Thoracic aorta (tissue), 2 donors: ENCODE data around the gene ARHGEF26. TPM values are rescaled to one million over a fixed set of nuclear protein-coding genes. Genes with fewer than 3 reads are reported as not detected.

ENCODE experiments used
- ATAC-seq: fragments of 150-250 bp; one replicate; pipeline ENCODE4 v1.8.0; 2017; ENCODE audit warnings: low read depth; ENCODE audit not compliant: insufficient number of reproducible peaks, low FRiP score
- DNase-seq: peaks from one replicate; pipeline ENCODE4 v3.0.0-alpha.2; 2020; ENCODE audit warnings: low spot score
- H3K27ac ChIP-seq, 2 donors: fragments of 200-600 bp; sonication (generic); 1 replicate in 1 of 2; 2 replicates in 1 of 2; pipeline ENCODE4 v1.5.1; 2016; ENCODE audit warnings: mild to moderate bottlenecking in 2 of 2, moderate library complexity in 2 of 2
- H3K27me3 ChIP-seq: fragments of 200-600 bp; sonication (generic); replicated peaks from 2 replicates; pipeline ENCODE4 v1.6.0; 2016; ENCODE audit warnings: mild to moderate bottlenecking; ENCODE audit not compliant: insufficient read depth
- H3K36me3 ChIP-seq: fragments of 200-600 bp; sonication (generic); one replicate; pipeline ENCODE4 v1.5.1; 2016
- H3K4me1 ChIP-seq, 2 donors: fragments of 200-600 bp; sonication (generic); 1 replicate in 1 of 2; 2 replicates in 1 of 2; pipeline versions ENCODE4 v1.5.1 to v1.6.0; 2016; ENCODE audit warnings: low read depth in 2 of 2, mild to moderate bottlenecking in 1 of 2; ENCODE audit not compliant: control insufficient read depth in 1 of 2
- H3K4me3 ChIP-seq: fragments of 200-600 bp; sonication (generic); 2 replicates; pipeline ENCODE4 v1.5.1; 2016; ENCODE audit warnings: mild to moderate bottlenecking
- H3K9me3 ChIP-seq: fragments of 200-600 bp; sonication (generic); 2 replicates; pipeline ENCODE4 v1.5.1; 2016
- CTCF ChIP-seq: fragments of 200-600 bp; sonication (generic); IDR thresholded peaks from one replicate; pipeline ENCODE4 v1.5.1; 2019; ENCODE audit warnings: antibody characterized with exemption
- total RNA-seq, 2 donors: library from RNA; depleted of rRNA; stranded (reverse); fragments of >200 nt; gene quantifications; one replicate each; pipeline versions ENCODE4 v1.1.0 to v1.2.3, GENCODE V29; 2016

The ARHGEF26 gene
- total RNA-seq, 2 donors from 2014 or later = 88.0 to 96.4 TPM

- Histone ChIP-seq H3K4me3 (no peak overlapping the region), H3K27me3 (no peaks in the 10 kb centered on the region), H3K4me1 (no peaks in the 10 kb centered on the region), H3K36me3 (peaks cover 24% of the 10 kb centered on the region), H3K9me3 (no peaks in the 10 kb centered on the region), H3K27ac (no peak overlapping the region)
- no peak for ATAC-seq
- TF ChIP-seq CTCF = no peak
- DNase-seq = no peak
Measured at GRCh38 chr3:154290187-154290586, 169.0 kb downstream of the ARHGEF26 start.

GRCh38 chr3:154294016-154294415 is 172.8 kb downstream of the ARHGEF26 start:
- H3K4me3 ChIP-seq = no peak overlapping the region
- H3K27ac ChIP-seq = no peak overlapping the region
- peaks cover 21% of the 10 kb centered on the region for H3K36me3 ChIP-seq
- H3K9me3 ChIP-seq = no peaks in the 10 kb centered on the region
- no peak for TF ChIP-seq CTCF
- DNase-seq = no peak
- H3K27me3 ChIP-seq = no peaks in the 10 kb centered on the region
- no peaks in the 10 kb centered on the region for H3K4me1 ChIP-seq
- no peak for ATAC-seq

- DNase-seq = no peak
- H3K36me3 ChIP-seq = peaks cover 38% of the 10 kb centered on the region
- no peak overlapping the region for H3K27ac ChIP-seq
- H3K4me3 ChIP-seq = no peak overlapping the region
- no peaks in the 10 kb centered on the region for H3K27me3 ChIP-seq
- no peak for TF ChIP-seq CTCF
- H3K4me1 ChIP-seq = no peaks in the 10 kb centered on the region
- ATAC-seq = no peak
- no peaks in the 10 kb centered on the region for H3K9me3 ChIP-seq
Measured at GRCh38 chr3:154301561-154301960, 180.4 kb downstream of the ARHGEF26 start.

GRCh38 chr3:154304116-154304786 is 183.1 kb downstream of the ARHGEF26 start:
- H3K9me3 ChIP-seq = no peaks in the 10 kb centered on the region
- TF ChIP-seq CTCF = no peak
- no peak overlapping the region for H3K4me3 ChIP-seq
- H3K36me3 ChIP-seq = peaks cover 42% of the 10 kb centered on the region
- ATAC-seq (no peak), DNase-seq (no peak)
- H3K27me3 ChIP-seq = no peaks in the 10 kb centered on the region
- H3K27ac ChIP-seq = no peak overlapping the region
- no peaks in the 10 kb centered on the region for H3K4me1 ChIP-seq

GRCh38 chr3:154304936-154305335 is 183.7 kb downstream of the ARHGEF26 start:
- Histone ChIP-seq H3K36me3 (peaks cover 40% of the 10 kb centered on the region), H3K27me3 (no peaks in the 10 kb centered on the region), H3K9me3 (no peaks in the 10 kb centered on the region), H3K4me3 (no peak overlapping the region), H3K27ac (no peak overlapping the region), H3K4me1 (no peaks in the 10 kb centered on the region)
- no peak for ATAC-seq
- TF ChIP-seq CTCF = no peak
- DNase-seq = no peak
